Left ventricle myocardium inferior (tissue), 1 donor: ENCODE data around the gene ASAP3. TPM values are rescaled to one million over a fixed set of nuclear protein-coding genes. Genes with fewer than 3 reads are reported as not detected.
A peak's percentile ranks its signal among the peaks of the same experiment; 100 is the strongest.
"Not testable (repeated sequence)": the region's sequence is repeated elsewhere in the genome, so short reads cannot be mapped to it uniquely, and the experiment has no call there.

Source experiments
- DNase-seq: peaks from one replicate; pipeline ENCODE4 v3.0.0-alpha.2; 2020
- H3K27ac ChIP-seq: fragments of 200-600 bp; replicated peaks from 2 replicates; pipeline ENCODE4 v1.8.0; 2021
- H3K27me3 ChIP-seq: fragments of 200-600 bp; 2 replicates; pipeline ENCODE4 v1.8.0; 2021; ENCODE audit warnings: low read depth
- H3K36me3 ChIP-seq: fragments of 200-600 bp; 2 replicates; pipeline ENCODE4 v1.8.0; 2021
- H3K4me1 ChIP-seq: fragments of 200-600 bp; 2 replicates; pipeline ENCODE4 v1.8.0; 2021
- H3K4me3 ChIP-seq: fragments of 200-600 bp; 2 replicates; pipeline ENCODE4 v1.8.0; 2021; ENCODE audit warnings: mild to moderate bottlenecking, moderate library complexity
- H3K9me3 ChIP-seq: fragments of 200-600 bp; replicated peaks from 2 replicates; pipeline ENCODE4 v1.8.0; 2021
- intact Hi-C: fragments of 100-400 bp; cut with micrococcal nuclease; formaldehyde crosslinking; loops from one replicate; pipeline ENCODE4 v1.11.0; 2022
- total RNA-seq: library from RNA; stranded (reverse); fragmentation: NEBNext Ultra II Directional; extraction: Animal tissue kit (Norgen Biotek cat#: 25700); gene quantifications from one replicate; pipeline ENCODE4 v1.2.1, GENCODE V29; 2021
- TF ChIP-seq, protein P1 (sequence below): fragments of 200-600 bp; IDR thresholded peaks from 2 replicates; pipeline ENCODE4 v1.8.0; 2021; ENCODE audit warnings: antibody characterized with exemption, mild to moderate bottlenecking, borderline replicate concordance
- donor health status: DM: no; HTN: yes; CAD: no; lungs with severe emphysema.

The ASAP3 gene
- total RNA-seq, 1 donor from 2014 or later = 44.4 TPM

DNA sequence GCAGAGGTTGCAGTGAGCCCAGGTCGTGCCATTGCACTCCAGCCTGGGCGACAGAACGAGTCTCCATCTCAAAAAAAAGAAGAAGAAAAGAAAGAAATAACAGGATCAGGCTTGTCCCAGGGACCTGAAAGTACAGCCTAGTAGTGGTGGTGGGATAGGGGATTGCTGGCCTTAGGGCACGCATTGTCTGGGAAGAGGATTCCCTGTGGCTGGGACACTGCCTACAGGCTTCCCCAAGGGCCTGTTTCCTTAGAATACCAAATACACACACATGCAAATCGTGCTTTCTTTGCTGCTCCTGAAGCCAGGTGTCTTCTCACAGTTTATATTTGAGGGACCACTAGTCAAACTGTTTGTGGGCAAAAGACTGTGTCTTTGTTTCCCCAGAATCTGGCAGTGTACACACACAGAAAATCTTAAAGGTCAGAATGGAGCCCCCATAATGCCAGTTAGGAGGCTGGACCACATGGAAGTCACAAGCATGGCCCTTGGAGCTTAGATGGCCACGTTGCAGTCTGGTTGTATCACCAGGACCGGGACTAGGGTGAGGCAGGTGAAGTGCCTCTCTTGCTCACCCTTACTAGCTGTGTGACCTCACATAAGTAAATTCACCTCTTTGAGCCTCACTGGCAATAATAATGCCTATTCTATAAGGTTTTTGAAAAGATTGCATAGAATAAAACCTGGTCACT is 12.7 kb upstream of the ASAP3 start:
- Histone ChIP-seq H3K4me3 (no peak overlapping the region), H3K27ac (no peak overlapping the region), H3K27me3 (no peaks in the 10 kb centered on the region), H3K9me3 (no peaks in the 10 kb centered on the region), H3K36me3 (no peaks in the 10 kb centered on the region), H3K4me1 (no peaks in the 10 kb centered on the region)
- intact Hi-C loops = loop anchor here (5.0 kb wide), 1 partner anchor 46 kb away; no protein-coding TSS in a partner anchor
- DNase-seq = no peak
- TF ChIP-seq, protein P1, sequence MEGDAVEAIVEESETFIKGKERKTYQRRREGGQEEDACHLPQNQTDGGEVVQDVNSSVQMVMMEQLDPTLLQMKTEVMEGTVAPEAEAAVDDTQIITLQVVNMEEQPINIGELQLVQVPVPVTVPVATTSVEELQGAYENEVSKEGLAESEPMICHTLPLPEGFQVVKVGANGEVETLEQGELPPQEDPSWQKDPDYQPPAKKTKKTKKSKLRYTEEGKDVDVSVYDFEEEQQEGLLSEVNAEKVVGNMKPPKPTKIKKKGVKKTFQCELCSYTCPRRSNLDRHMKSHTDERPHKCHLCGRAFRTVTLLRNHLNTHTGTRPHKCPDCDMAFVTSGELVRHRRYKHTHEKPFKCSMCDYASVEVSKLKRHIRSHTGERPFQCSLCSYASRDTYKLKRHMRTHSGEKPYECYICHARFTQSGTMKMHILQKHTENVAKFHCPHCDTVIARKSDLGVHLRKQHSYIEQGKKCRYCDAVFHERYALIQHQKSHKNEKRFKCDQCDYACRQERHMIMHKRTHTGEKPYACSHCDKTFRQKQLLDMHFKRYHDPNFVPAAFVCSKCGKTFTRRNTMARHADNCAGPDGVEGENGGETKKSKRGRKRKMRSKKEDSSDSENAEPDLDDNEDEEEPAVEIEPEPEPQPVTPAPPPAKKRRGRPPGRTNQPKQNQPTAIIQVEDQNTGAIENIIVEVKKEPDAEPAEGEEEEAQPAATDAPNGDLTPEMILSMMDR = no peak

DNA sequence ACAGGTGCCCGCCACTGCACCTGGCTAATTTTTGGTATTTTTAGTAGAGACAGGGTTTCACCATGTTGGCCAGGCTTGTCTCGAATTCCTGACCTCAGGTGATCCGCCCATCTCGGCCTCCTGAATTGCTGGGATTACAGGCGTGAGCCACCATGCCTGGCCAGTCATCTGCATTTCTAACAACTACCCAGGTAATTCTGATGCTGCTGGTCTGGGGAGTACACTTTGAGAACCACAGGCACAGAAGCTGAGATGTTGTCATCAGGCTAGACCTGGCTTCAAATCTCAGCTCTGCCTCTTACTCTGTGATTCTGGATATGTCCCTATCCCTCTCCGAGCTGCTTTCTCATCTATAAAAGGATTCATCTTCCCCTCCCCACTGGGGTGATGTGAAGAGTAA is 10.9 kb upstream of the ASAP3 start:
- H3K4me3 ChIP-seq, DNase-seq: not testable (repeated sequence)
- intact Hi-C loops = loop anchor here (5.0 kb wide), 1 partner anchor 47 kb away; no protein-coding TSS in a partner anchor

DNA sequence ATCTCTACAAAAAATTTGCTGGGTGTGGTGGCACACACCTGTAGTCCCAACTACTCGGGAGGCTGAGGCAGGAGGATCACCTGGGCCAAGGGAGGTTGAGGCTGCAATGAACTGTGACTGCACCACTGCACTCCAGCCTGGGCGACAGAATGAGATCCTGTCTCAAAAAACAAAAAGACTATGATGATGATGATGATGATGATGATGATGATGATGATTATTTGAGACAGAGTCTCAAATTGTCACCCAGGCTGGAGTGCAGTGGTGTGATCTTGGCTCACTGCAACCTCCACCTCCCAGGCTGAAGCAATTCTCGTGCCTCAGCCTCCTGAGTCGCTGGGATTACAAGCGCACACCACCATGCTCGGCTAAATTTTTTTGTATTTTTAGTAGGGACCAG is 8.8 kb upstream of the ASAP3 start:
- DNase-seq, H3K9me3 ChIP-seq, intact Hi-C loops, H3K27ac ChIP-seq, H3K4me1 ChIP-seq, H3K4me3 ChIP-seq, H3K36me3 ChIP-seq, H3K27me3 ChIP-seq: not testable (repeated sequence)

More for the DNA sequence above, 10.9 kb upstream of the ASAP3 start:
- not testable (repeated sequence) for H3K36me3 ChIP-seq, H3K9me3 ChIP-seq, H3K27me3 ChIP-seq, H3K4me1 ChIP-seq, H3K27ac ChIP-seq

DNA sequence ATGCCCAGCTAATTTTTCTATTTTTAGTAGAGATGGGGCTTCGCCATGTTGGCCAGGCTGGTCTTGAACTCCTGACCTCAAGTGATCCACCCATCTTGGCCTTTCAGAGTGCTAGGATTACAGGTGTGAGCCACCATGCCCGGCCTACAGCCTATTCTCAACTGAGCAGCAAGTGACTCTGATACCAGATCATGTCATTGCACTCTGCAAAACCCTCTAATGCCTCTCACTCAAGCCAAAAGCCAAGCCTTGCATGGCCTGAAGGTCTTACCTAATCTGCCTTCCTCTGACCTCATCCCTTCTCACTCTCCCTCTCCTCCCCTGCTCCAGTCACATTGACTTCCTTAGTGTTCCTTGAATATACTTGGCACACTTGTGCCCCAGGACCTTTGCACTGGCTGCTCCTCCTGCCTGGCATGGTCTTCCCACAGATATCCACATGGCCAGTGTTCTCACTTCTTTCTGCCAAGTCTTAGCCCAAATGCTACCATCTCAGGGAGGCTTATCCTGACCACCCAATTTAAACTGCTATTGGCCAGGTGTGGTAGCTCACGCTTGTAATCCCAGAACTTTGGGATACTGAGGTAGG is 8.2 kb upstream of the ASAP3 start:
- intact Hi-C loops = no loop called here
- H3K36me3 ChIP-seq = no peaks in the 10 kb centered on the region
- H3K4me1 ChIP-seq = no peaks in the 10 kb centered on the region
- no peak overlapping the region for H3K27ac ChIP-seq
- TF ChIP-seq, protein P1 = no peak
- H3K9me3 ChIP-seq = no peaks in the 10 kb centered on the region
- H3K27me3 ChIP-seq = no peaks in the 10 kb centered on the region
- no peak overlapping the region for H3K4me3 ChIP-seq
- no peak for DNase-seq

DNA sequence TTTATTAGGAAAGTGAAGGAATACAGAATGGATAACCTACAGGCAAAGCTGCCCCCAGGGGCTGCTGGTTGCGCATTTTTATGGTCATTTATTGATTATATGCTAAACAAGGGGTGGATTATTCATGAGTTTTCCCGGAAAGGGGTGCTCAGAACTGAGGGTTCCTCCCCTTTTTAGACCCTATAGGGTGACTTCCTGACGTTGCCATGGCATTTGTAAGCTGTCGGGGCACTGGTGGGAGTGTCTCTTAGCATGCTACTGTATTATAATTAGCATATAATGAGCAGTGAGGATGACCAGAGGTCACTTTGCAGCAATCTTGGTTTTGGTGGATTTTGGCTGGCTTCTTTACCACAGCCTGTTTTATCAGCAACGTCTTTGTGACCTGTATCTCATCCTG is 5.9 kb upstream of the ASAP3 start:
- intact Hi-C loops = no loop called here
- Histone ChIP-seq H3K27me3 (no peaks in the 10 kb centered on the region), H3K4me1 (peaks cover 3% of the 10 kb centered on the region), H3K9me3 (no peaks in the 10 kb centered on the region), H3K27ac (no peak overlapping the region), H3K36me3 (no peaks in the 10 kb centered on the region), H3K4me3 (no peak overlapping the region)
- TF ChIP-seq, protein P1 = no peak
- no peak for DNase-seq

DNA sequence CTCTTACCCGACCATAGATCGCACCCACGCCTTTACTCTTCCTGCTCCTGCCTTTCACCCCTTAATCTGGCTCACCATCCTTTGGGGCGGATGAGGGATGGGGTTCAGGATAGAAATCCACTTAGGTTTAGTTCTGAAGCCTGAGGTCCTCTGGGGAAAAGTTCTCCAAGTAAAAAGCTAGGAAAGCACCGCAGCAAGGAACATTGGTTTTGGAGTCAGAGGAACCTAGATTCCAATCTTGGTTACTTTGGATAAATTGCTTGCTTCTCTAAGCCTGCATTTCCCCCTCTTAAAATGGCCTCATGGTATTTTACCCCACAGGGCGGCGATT is 988 bp upstream of the ASAP3 start:
- Histone ChIP-seq H3K9me3 (no peaks in the 10 kb centered on the region), H3K4me1 (peaks cover 46% of the 10 kb centered on the region), H3K36me3 (no peaks in the 10 kb centered on the region), H3K27me3 (no peaks in the 10 kb centered on the region), H3K27ac (peak overlapping the region; percentile 97), H3K4me3 (peak overlapping the region; percentile 99)
- TF ChIP-seq, protein P1 = no peak
- intact Hi-C loops = no loop called here
- DNase-seq = no peak
